B cell (primary cell): Measurements from ENCODE around the gene PSMF1.

Experiments used
- CTCF ChIP-seq: fragments of 200-600 bp; IDR thresholded peaks from one replicate; pipeline ENCODE4 v1.8.0; 2022; ENCODE audit warnings: antibody characterized with exemption, mild to moderate bottlenecking
- EZH2 ChIP-seq: IDR thresholded peaks from 2 replicates; pipeline ENCODE4 v1.6.1; 2012; ENCODE audit warnings: borderline replicate concordance, low read depth, mild to moderate bottlenecking, moderate library complexity, low read length; ENCODE audit not compliant: insufficient read depth, poor library complexity, severe bottlenecking

- TF ChIP-seq CTCF = no peak
- TF ChIP-seq EZH2 = no peak
These were observed 69.3 kb downstream of the PSMF1 start for GRCh38 chr20:1187605-1188171.
